Measurements from ENCODE around the gene RNF220.
A peak's percentile ranks its signal among the peaks of the same experiment; 100 is the strongest.

Gene RNF220

GRCh38 chr1:44413740-44414139 is 8.7 kb downstream of the RNF220 start:
- H3K4me3 ChIP-seq (ENCODE audit: low read depth, low read length): no peak overlapping the region
- TF ChIP-seq, protein P1, sequence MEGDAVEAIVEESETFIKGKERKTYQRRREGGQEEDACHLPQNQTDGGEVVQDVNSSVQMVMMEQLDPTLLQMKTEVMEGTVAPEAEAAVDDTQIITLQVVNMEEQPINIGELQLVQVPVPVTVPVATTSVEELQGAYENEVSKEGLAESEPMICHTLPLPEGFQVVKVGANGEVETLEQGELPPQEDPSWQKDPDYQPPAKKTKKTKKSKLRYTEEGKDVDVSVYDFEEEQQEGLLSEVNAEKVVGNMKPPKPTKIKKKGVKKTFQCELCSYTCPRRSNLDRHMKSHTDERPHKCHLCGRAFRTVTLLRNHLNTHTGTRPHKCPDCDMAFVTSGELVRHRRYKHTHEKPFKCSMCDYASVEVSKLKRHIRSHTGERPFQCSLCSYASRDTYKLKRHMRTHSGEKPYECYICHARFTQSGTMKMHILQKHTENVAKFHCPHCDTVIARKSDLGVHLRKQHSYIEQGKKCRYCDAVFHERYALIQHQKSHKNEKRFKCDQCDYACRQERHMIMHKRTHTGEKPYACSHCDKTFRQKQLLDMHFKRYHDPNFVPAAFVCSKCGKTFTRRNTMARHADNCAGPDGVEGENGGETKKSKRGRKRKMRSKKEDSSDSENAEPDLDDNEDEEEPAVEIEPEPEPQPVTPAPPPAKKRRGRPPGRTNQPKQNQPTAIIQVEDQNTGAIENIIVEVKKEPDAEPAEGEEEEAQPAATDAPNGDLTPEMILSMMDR (conservative IDR thresholded peaks at IDR 0.05; ENCODE audit: low read depth, low read length): no peak
- no peak for DNase-seq (ENCODE audit: low read depth)

DNA sequence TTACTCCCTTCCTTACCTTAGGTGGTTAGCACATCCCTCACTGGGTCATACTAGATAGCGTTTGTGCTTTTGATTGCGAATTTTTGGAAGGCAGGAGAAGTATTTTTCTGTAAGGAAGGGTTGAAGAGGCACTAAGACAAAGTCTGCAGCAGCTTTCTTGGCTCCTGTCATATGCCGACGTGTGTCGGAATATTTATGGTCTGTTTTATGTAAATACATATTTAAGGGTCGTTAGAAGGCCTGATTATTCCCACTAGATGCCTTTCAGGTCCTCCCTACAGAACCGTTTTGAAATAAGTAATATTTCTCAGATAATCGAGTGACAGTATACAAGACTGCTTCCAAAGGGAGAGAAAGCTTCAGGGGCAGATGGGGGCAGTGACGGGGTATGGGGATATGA is 10.0 kb downstream of the RNF220 start:
- no peak overlapping the region for H3K4me3 ChIP-seq (ENCODE audit: low read depth, low read length)
- TF ChIP-seq, protein P1 (conservative IDR thresholded peaks at IDR 0.05; ENCODE audit: low read depth, low read length): no peak
- DNase-seq (ENCODE audit: low read depth): no peak

DNA sequence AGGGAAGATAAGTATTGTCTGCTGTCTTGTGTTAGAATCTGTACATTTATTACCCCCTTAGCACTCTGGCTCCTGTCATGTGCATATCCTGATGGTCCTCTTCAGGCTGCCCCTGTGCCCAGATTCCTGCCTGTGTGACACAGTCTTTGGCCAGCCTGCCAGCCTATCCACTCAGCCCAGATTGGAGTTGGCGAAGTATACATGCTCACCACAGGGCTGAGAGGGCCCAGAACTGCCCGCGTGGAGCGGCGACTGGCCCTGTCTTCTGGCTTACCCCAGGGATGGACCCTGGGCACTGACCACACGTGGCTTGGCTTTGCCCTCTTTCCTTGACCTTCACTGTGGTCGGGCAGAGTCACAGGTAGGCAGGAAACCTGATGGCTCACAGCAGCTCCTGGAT is 11.4 kb downstream of the RNF220 start:
- no peak overlapping the region for H3K4me3 ChIP-seq (ENCODE audit: low read depth, low read length)
- TF ChIP-seq, protein P1 (conservative IDR thresholded peaks at IDR 0.05; ENCODE audit: low read depth, low read length): no peak
- no peak for DNase-seq (ENCODE audit: low read depth)

GRCh38 chr1:44417351-44418021 is 12.4 kb downstream of the RNF220 start:
- TF ChIP-seq, protein P1 (conservative IDR thresholded peaks at IDR 0.05; ENCODE audit: low read depth, low read length): no peak
- H3K4me3 ChIP-seq (ENCODE audit: low read depth, low read length): no peak overlapping the region
- DNase-seq (ENCODE audit: low read depth): peak; percentile 23

- DNase-seq (ENCODE audit: low read depth): no peak
- H3K4me3 ChIP-seq (ENCODE audit: low read depth, low read length): no peak overlapping the region
- TF ChIP-seq, protein P1 (conservative IDR thresholded peaks at IDR 0.05; ENCODE audit: low read depth, low read length): no peak
Measured at GRCh38 chr1:44418022-44418673, 13.1 kb downstream of the RNF220 start.

GRCh38 chr1:44419901-44420300 is 14.8 kb downstream of the RNF220 start:
- no peak for DNase-seq (ENCODE audit: low read depth)
- TF ChIP-seq, protein P1 (conservative IDR thresholded peaks at IDR 0.05; ENCODE audit: low read depth, low read length): no peak
- no peak overlapping the region for H3K4me3 ChIP-seq (ENCODE audit: low read depth, low read length)

- no peak overlapping the region for H3K4me3 ChIP-seq (ENCODE audit: low read depth, low read length)
- DNase-seq (ENCODE audit: low read depth): no peak
- TF ChIP-seq, protein P1 (conservative IDR thresholded peaks at IDR 0.05; ENCODE audit: low read depth, low read length): no peak
Measured at GRCh38 chr1:44420535-44420934, 15.5 kb downstream of the RNF220 start.

Measured in choroid plexus epithelial cell (primary cell).